Activated CD4-positive, alpha-beta T cell treated with anti-CD3 and anti-CD28 coated beads, Interleukin-2, amount 50 U/mL, for 48 hours (primary cell): ENCODE measurements around the gene GABRB3.

Source experiments
- DNase-seq, 2 experiments: peaks; one replicate each; pipeline ENCODE4 v3.0.0-alpha.2; 2020

The GABRB3 gene

GRCh38 chr15:26525096-26525495, 247.8 kb downstream of the GABRB3 start:
- DNase-seq: no peak

- DNase-seq: no peak
These were observed 251.1 kb downstream of the GABRB3 start for GRCh38 chr15:26521691-26522198.

- no peak for DNase-seq
These were observed 251.7 kb downstream of the GABRB3 start for GRCh38 chr15:26521130-26521529.

GRCh38 chr15:26518885-26519284, 254.0 kb downstream of the GABRB3 start:
- no peak for DNase-seq

GRCh38 chr15:26516102-26516980, 256.5 kb downstream of the GABRB3 start:
- no peak for DNase-seq

GRCh38 chr15:26504009-26504408, 268.9 kb downstream of the GABRB3 start:
- DNase-seq: no peak
